Pancreas (tissue), 10 donors: ENCODE measurements around the gene TEPSIN. TPM values are rescaled to one million over a fixed set of nuclear protein-coding genes. Genes with fewer than 3 reads are reported as not detected.

Source experiments
- ATAC-seq, 4 donors: fragments of 200-7000 bp; cut with Tn5 transposase; one replicate each; pipeline versions ENCODE4 v1.8.0 to v1.9.1; 2020; ENCODE audit warnings: mild to moderate bottlenecking in 4 of 4, moderate library complexity in 4 of 4
- DNase-seq, 6 donors: peaks; one replicate each; pipeline ENCODE4 v3.0.0-alpha.2; 2020
- FAIRE-seq: peaks from 2 replicates; lab custom pipeline; 2012; peaks lifted over from hg19 to GRCh38; lab: Jason Lieb, UNC
- H3K27ac ChIP-seq, 4 donors: fragments of 200-600 bp; sonication (generic); 1 replicate in 3 of 4; 2 replicates in 1 of 4; pipeline versions ENCODE4 v1.5.0 to v1.8.0; 2020
- H3K27me3 ChIP-seq, 4 donors: fragments of 200-600 bp; one replicate each; pipeline ENCODE4 v1.8.0; 2021
- H3K36me3 ChIP-seq, 3 donors: fragments of 200-600 bp; sonication (generic) in 1 of 3; one replicate each; pipeline versions ENCODE4 v1.5.0 to v1.8.0; 2020 to 2021
- H3K4me1 ChIP-seq, 3 donors: fragments of 200-600 bp; one replicate each; pipeline ENCODE4 v1.8.0; 2021
- H3K4me3 ChIP-seq, 4 donors: fragments of 200-600 bp; sonication (generic) in 2 of 4; one replicate each; pipeline versions ENCODE4 v1.5.0 to v1.8.0; 2020 to 2021
- H3K9me3 ChIP-seq, 4 donors: fragments of 200-600 bp; one replicate each; pipeline ENCODE4 v1.8.0; 2021
- WGBS, 2 donors: extraction: QIAGEN DNeasy Blood & Tissue Kit; methylation state at CpG; one replicate each; pipeline ENCODE4 v1.1.7; 2013; 5-methylcytosine and 5-hydroxymethylcytosine counted together
- intact Hi-C, 3 donors: fragments of 100-400 bp; cut with DNase I; formaldehyde crosslinking; loops; one replicate each; pipeline versions ENCODE4 v1.11.1 to v1.14.2; 2022
- polyA plus RNA-seq, 2 donors: library from polyadenylated mRNA; stranded (reverse); fragments of 200-250 nt; gene quantifications; one replicate each; pipeline ENCODE4 v1.2.3, GENCODE V29; 2013
- total RNA-seq, 6 donors: library from RNA; stranded (reverse); fragmentation: NEBNext Ultra II Directional in 4 of 6; extraction: Animal tissue kit (Norgen Biotek cat#: 25700) in 4 of 6; gene quantifications; one replicate each; pipeline versions ENCODE4 v1.2.1 to v1.2.4, GENCODE V29; 2021 to 2023
- TF ChIP-seq, protein P1 (sequence below), 4 donors: fragments of 200-600 bp; sonication (generic) in 3 of 4; IDR thresholded peaks; one replicate each; pipeline versions ENCODE4 v1.5.0 to v1.8.0; 2021; ENCODE audit warnings: antibody characterized with exemption in 4 of 4
- donor health status: healthy with polysubstance abuse.
- donor health status: DM: no; HTN: no; CAD: no; lungs with moderate emphysema.
- donor health status: DM: no; HTN: no; CAD: no.
- donor health status: control.
- donor health status: control.
- donor health status: Bipolar disorder and iron deficiency.
- donor health status: DM: yes; HTN: yes; CAD: no.
- donor health status: DM: no; HTN: no; CAD: no.
- donor health status: DM: no; HTN: no; CAD: no.
- donor health status: DM: yes; HTN: yes; CAD: no.

Gene TEPSIN
- total and polyA plus RNA-seq, 8 donors, result 13.8 to 98.5 (median 18.9) TPM

DNA sequence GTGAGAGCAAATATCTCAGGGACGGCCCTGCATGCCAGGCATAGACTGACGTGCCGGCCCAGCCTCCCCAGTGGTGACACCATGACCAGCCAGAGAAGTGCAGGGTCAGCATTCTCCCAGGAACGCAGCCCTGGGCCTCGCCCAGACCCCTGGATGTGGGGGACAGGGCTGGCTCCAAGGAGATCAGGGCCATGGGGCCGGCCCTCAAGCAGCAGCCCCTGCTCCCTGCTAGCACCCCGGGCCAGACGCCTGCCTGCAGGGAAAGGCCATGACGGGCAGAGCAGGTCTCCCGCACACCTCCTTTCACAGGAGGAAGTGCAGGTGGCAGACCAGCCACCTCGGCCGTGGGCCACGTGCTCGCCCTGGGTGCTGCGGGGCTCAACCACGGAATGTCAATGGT is 9.8 kb upstream of the TEPSIN start:
- H3K9me3 ChIP-seq, result no peaks in the 10 kb centered on the region
- TF ChIP-seq, protein P1, sequence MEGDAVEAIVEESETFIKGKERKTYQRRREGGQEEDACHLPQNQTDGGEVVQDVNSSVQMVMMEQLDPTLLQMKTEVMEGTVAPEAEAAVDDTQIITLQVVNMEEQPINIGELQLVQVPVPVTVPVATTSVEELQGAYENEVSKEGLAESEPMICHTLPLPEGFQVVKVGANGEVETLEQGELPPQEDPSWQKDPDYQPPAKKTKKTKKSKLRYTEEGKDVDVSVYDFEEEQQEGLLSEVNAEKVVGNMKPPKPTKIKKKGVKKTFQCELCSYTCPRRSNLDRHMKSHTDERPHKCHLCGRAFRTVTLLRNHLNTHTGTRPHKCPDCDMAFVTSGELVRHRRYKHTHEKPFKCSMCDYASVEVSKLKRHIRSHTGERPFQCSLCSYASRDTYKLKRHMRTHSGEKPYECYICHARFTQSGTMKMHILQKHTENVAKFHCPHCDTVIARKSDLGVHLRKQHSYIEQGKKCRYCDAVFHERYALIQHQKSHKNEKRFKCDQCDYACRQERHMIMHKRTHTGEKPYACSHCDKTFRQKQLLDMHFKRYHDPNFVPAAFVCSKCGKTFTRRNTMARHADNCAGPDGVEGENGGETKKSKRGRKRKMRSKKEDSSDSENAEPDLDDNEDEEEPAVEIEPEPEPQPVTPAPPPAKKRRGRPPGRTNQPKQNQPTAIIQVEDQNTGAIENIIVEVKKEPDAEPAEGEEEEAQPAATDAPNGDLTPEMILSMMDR (IDR thresholded peaks at IDR 0.05), result no peak
- H3K27me3 ChIP-seq, result no peaks in the 10 kb centered on the region
- peak in 3 of 6 donors; percentile 36 to 71 (median 60) for DNase-seq
- FAIRE-seq, result no peak
- peaks cover 3 to 31% (median 8%) of the 10 kb centered on the region in 3 donors for H3K36me3 ChIP-seq
- H3K4me3 ChIP-seq, result no peak overlapping the region
- 85 to 89% methylated on average over 16 of the region's 16 CpGs for WGBS, 2 donors
- H3K27ac ChIP-seq, result no peak overlapping the region
- intact Hi-C loops, result loop anchor here in 1 of 3 donors (5.0 kb wide), 1 partner anchor 294 kb away; no protein-coding TSS in a partner anchor
- no peaks in the 10 kb centered on the region for H3K4me1 ChIP-seq
- no peak for ATAC-seq

DNA sequence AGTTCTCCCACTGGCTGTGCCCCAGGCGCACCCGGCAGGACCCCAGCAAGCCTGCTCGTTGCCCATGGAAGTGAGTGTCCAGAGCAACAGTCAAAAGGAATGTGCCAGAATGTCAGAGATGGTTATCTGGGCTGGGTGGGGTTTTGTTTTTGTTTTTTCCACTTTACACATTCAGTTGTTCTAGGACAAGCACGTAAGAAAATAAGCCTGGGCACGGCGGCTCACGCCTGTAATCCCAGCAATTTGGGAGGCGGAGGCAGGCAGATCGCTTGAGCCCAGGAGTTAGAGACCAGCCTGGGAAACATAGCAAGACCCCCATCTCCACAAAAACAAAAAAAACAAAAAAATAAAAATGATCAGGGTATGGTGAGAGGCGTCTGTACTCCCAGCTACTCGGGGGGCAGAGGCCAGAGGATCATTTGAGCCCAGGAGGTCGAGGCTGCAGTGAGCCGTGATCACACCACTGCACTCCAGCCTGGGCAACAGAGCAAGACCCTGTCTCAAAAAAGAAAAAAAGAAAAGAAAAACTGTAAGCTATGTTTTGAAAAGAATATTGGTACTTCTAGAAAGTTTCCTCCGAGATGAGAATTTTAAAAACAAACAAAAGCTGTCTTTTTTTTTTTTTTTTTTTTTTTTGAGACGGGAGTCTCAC is 8.6 kb upstream of the TEPSIN start:
- H3K9me3 ChIP-seq, result no peaks in the 10 kb centered on the region
- H3K4me1 ChIP-seq, result no peaks in the 10 kb centered on the region
- H3K4me3 ChIP-seq, result no peak overlapping the region
- H3K27ac ChIP-seq, result no peak overlapping the region
- WGBS, 2 donors, result 87 to 95% methylated on average over 14 to 15 of the region's 15 CpGs
- no peaks in the 10 kb centered on the region for H3K27me3 ChIP-seq
- TF ChIP-seq, protein P1 (IDR thresholded peaks at IDR 0.05), result no peak
- ATAC-seq (no peak), FAIRE-seq (no peak), DNase-seq (no peak)
- intact Hi-C loops, result loop anchor here in 1 of 3 donors (5.0 kb wide), 1 partner anchor 295 kb away; no protein-coding TSS in a partner anchor
- H3K36me3 ChIP-seq, result peaks cover 0 to 27% (median 7%) of the 10 kb centered on the region in 3 donors

DNA sequence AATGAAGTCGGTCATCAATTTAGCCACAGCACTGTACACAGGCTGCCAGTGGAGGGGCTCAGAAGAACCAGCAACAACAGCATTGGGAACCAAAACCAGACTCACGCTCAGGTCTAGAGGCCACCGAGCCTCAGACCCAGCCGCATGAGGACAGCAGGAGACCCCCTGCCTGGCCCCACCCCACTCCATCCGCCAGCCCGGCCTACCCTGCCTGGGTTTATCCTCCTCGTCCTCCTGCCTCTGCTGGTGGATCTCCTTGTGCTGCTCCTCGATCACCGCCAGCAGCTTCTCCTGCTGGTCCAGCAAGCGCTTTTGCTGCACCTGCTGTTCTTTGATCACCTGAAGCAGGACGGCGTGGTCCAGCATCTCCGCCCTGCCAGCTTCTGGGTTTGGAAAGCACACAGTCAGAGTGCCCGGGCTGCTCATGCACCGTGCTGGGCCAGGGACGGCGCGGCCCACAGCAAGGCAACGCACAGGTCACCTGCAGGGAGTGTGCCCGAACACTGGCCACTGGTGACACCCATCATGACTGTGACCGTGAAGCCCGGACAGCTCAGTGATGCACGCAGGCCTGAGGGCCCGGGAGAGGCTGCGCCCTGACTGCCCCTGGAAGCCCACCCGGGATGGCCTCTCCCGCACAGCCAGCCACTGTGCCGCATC is 8.0 kb upstream of the TEPSIN start:
- Histone ChIP-seq H3K27ac (no peak overlapping the region), H3K4me1 (no peaks in the 10 kb centered on the region), H3K27me3 (no peaks in the 10 kb centered on the region), H3K4me3 (no peak overlapping the region), H3K36me3 (peaks cover 0 to 21% (median 3%) of the 10 kb centered on the region in 3 donors), H3K9me3 (no peaks in the 10 kb centered on the region)
- WGBS, 2 donors, result 93 to 97% methylated on average over 28 of the region's 28 CpGs
- ATAC-seq (no peak), FAIRE-seq (no peak), DNase-seq (peak in 3 of 6 donors; percentile 30 to 73 (median 56))
- intact Hi-C loops, result loop anchor here in 1 of 3 donors (5.0 kb wide), 1 partner anchor 295 kb away; no protein-coding TSS in a partner anchor
- TF ChIP-seq, protein P1 (IDR thresholded peaks at IDR 0.05), result no peak

DNA sequence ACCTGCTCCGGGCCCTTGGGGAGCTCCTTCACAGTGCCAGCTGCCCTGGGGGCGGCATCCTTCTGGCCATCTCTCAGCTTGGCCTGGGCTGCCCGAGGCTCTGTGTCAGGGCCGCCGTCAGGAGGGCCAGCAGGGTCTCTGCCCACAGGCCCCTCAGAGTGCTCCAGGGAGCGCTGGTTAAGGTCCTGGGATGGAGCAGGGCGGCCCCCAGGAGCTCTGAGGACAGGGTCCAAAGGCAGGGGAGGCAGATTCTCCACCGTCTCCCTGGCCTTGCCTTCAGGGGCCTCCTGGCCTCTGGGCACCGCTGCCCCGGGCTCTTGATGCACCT is 7.5 kb upstream of the TEPSIN start:
- H3K27me3 ChIP-seq, result no peaks in the 10 kb centered on the region
- DNase-seq, result peak in 2 of 6 donors; percentile 33 to 57
- WGBS, 2 donors, result 93 to 95% methylated on average over 10 of the region's 10 CpGs
- intact Hi-C loops, result loop anchor here in 1 of 3 donors (5.0 kb wide), 1 partner anchor 296 kb away; no protein-coding TSS in a partner anchor
- H3K4me3 ChIP-seq, result no peak overlapping the region
- H3K36me3 ChIP-seq, result peaks cover 0 to 18% (median 2%) of the 10 kb centered on the region in 3 donors
- H3K9me3 ChIP-seq, result no peaks in the 10 kb centered on the region
- FAIRE-seq, result no peak
- no peak overlapping the region for H3K27ac ChIP-seq
- no peaks in the 10 kb centered on the region for H3K4me1 ChIP-seq
- peak in 1 of 4 donors; percentile 1 for ATAC-seq
- TF ChIP-seq, protein P1 (IDR thresholded peaks at IDR 0.05), result no peak
